Fibroblast of skin of scalp (primary cell): ENCODE results near the gene S100A10. TPM values are rescaled to one million over a fixed set of nuclear protein-coding genes. Genes with fewer than 3 reads are reported as not detected.

Experiments used
- DNase-seq: peaks from one replicate; pipeline ENCODE4 v3.0.0-alpha.2; 2013
- polyA plus RNA-seq, 2 experiments: library from polyadenylated mRNA; unstranded; fragments of 120-200 nt; gene quantifications; one replicate each; pipeline ENCODE4 v1.2.1, GENCODE V29; 2013; ENCODE audit not compliant: insufficient read length in 2 of 2

The S100A10 gene
- polyA plus RNA-seq (2013, experiment 1 of 2; ENCODE audit: insufficient read length), result 790 TPM
- 742 TPM for polyA plus RNA-seq (2013, experiment 2 of 2; ENCODE audit: insufficient read length)

DNA sequence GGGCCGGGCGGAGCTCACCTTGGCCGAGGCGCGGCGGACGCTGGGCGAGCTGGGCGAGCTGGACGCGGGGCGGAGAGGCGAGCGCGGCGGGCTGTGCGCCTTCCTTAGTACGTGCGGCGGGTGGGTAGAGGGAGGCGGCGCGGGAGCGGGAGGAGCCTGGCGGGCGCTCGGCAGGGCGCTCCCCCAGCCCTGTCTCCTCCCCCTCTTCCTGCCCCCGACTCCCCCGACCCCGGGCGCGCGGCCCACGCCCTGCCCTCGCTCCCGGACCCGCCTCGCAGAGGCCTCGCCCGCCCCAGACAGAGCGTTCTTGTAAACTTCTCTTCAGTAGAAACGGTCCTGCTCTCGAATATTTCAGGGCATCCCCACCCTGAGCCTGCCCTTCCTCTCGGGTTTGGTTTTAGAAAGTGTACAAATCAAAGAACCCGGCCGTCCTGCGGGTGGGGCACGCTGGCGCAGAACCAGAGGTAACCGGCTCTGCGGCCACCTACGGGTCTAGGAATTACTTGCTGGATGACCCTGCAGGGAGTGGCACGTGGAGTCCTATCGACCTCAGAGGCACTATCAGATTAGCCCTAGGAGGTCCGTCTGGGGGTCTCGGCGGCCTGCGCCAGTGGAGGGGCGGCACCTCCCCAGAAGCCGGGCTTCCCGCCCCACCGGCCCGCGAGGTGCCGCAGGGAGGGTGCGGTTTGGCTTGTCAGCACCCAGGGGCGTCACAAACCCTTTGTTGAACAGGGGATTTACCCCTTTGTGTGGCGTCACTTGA lies at the start of gene S100A10:
Gene S100A10 (minus strand): TSS at position 126 of the 763 bp plus-strand sequence. CDS start 7,629 bp downstream, outside the sequence.
- peak; percentile 83 for DNase-seq

DNA sequence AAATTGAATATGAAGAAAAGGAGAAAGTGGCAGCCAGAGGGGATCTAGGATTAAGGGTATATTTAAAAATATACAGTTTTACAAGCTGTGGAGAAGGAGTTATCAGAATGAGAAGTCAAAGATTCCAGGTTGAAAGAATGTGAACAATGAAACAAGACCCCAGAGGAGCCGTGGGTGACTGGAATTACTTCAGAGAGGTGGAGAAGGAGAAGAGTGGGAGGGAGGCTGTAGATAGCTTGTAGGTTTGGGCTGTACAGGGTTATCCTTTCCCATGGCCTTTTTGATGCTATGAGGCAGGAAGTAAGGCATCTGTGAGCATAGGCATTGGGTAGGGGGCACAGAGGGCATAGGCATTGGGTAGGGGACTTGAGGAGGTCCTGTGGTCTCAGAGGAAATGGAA lies 48.4 kb upstream of the S100A10 start:
- DNase-seq, result no peak

DNA sequence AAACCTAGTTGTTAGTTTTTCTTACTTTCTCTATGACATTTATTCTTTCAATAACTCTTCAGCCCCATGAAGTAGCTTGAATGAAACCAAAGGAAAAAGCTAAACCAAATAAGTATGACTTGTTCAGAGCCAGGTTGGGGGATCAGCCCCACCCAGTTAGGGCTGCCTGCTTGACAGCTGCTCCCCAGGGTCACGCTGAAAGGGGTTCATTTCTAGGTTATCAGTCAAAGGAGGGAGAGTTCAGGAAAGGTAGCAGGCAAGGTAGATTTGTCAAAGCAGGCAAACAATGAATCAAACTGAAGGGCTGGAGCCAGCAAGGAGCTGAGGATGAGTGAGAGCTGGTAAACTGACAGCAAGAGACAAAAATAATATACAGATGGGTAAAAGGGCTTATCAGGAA lies 46.2 kb upstream of the S100A10 start:
- DNase-seq, result no peak

- no peak for DNase-seq
Observed at GRCh38 chr1:152039461-152039860, 45.8 kb upstream of the S100A10 start.

GRCh38 chr1:152038871-152039270 lies 45.2 kb upstream of the S100A10 start:
- no peak for DNase-seq

GRCh38 chr1:152036267-152037216 lies 42.9 kb upstream of the S100A10 start, which contains the start of gene S100A11:
Gene S100A11 (minus strand): TSS chr1:152037004. CDS start chr1:152036915, 89 bp downstream.
- DNase-seq, result peak; percentile 90

- peak; percentile 36 for DNase-seq
Observed at GRCh38 chr1:152035539-152036266, 42.0 kb upstream of the S100A10 start.

DNA sequence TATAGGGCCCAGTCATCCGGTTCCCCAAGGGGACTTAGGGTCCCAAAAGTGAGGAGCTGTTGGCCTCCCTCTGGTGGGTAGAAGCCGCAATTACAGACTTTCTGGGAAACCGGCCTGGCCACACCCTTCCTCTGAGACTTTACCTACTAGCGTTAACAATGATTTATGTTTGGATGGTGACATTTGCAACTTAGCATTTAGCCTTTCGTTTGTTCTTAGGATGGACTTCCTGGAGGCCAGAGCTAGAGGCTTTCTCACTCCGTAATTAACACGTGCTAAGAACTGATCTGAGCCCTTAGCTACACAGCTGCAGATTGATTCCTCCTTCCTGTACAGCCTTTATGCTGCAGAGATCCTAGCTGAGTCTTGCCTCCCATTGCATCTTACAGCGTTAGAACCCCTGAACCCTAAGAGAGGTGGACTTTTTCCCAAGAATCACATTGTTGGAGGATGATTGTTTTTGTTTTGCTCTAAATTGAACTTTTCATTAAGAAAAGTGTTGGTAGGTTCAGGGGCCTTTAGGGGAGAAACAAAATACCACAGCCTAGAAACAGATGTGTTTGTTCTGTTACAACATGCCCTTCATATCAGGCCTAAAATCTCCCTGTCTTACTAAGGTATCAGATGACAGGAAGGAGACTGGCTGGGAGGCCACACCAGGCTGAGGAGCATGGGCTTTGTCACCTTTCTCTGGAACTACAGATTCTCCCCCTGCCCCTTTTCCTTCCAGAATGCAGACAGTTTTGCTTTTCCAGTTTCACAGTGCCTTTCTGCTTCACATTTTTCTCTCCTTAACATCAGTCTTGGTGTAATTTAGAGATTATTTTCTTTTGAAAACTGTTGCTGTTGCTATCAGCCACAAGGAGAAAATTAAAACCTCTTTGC lies 41.2 kb upstream of the S100A10 start:
- peak; percentile 82 for DNase-seq

DNA sequence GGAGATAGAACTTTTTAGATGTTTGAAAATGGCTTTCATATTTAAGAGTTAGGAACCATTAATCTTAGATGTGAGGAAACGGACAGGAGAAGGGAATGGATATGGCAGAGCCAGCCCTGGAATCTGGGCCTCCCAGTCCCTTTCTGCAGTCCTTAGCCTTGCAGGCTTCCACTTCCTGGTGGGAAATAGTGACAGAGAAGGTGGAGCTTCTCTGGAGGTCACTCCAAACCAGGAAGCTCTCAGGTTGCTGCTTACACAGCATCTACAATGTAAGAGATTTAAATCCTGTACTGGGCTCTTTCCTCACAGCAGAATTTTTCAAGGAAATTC lies 40.6 kb upstream of the S100A10 start:
- no peak for DNase-seq

- no peak for DNase-seq
Observed at GRCh38 chr1:152029929-152030211, 36.2 kb upstream of the S100A10 start.

DNA sequence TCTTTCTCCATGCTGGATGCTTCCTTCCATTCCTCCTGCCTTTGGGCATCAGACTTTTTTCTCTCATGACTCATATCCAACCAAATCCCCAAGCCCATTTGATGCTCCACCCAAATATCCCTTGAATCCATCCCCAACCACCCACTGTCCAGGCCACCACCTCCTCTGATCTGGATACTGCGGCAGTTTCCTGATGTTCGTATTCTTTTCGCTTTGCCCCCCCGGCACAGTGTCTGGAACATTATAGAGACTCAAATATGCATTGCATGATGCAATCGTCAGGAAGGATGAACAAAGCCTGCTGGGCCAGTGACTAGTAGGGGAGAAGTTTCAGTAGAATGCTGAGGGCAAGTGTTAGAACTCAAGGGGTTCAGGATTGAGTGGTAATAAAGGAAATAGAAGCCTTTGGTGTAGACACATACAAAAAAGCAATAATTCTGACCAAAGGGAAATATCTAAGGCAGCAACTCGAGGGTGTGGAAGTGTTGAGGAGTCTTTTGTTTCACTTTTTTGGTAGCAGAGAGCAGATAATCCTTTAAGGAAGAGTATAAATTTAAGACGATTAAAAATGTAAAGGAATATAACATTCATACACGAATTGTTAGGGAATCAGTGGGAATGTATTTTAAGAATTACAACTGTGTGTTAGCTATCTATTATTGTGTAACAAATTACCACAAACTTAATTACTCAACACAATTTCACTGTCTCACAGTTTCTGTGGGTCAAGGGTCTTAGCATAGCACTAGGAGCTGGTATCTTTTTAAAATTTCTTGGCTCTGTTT lies 35.7 kb upstream of the S100A10 start:
- peak; percentile 83 for DNase-seq

- DNase-seq, result peak; percentile 72
Observed at GRCh38 chr1:152026895-152027294, 33.2 kb upstream of the S100A10 start.

DNA sequence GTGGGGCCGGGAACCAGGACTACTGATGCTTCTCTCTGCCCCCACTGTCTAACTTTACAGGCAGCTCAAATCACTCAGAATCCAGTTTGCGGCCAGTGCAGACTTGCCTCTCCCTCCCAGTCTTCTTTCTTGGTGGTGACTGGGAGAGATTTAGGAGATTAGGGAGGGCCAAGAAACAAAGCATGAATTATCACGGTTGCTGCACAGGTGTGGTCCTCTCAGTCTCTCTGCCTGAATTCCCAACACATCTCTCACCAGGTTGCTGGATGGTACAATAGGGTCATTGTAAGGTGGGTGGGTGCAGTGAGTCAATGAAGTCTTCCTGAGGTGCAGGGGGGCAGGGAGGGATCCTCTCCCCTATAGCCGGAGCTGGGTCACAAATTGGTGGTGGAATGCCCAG lies 30.6 kb upstream of the S100A10 start:
- DNase-seq, result no peak

- DNase-seq, result no peak
Observed at GRCh38 chr1:152023221-152023620, 29.6 kb upstream of the S100A10 start.

DNA sequence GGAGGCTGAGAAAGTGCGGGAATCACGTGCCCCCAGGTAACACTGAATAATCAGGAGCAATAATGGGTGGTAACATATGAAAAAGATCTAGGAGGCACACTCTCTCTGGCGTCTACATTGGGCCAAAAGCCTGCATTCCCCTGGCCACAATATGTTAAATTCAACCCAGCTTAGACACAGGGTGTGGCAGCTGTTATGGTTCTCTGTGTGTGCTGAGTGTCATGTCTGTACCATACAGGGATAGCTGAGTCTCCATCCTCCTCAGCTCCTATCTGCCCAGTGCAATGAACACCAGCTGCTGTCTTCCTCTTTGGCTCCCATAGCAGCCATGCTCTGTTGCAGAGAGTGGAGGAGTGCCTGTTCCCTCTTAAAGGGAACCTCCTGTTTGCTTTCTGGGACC lies 28.8 kb upstream of the S100A10 start:
- DNase-seq, result no peak

DNA sequence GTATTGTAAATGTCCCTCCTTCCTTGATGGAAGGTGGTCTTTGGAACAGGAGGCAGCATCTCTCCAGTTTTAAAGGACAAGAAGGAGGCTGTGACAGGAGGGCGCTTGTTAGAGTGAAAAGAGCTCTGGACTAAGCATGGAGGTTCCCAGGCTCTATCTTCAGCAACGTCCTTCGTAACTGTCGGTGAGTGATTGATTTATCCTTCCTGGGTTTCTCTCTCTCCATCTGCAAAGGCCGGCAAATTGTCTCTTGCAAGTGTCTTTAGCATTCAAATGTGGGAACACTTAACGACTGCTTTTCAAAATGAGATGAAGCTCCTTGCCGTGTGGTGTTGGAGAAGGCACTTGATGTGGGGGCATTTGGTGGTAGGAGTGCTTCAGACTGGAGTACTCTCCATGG lies 27.9 kb upstream of the S100A10 start:
- no peak for DNase-seq

- no peak for DNase-seq
Observed at GRCh38 chr1:152020849-152021248, 27.2 kb upstream of the S100A10 start.

DNA sequence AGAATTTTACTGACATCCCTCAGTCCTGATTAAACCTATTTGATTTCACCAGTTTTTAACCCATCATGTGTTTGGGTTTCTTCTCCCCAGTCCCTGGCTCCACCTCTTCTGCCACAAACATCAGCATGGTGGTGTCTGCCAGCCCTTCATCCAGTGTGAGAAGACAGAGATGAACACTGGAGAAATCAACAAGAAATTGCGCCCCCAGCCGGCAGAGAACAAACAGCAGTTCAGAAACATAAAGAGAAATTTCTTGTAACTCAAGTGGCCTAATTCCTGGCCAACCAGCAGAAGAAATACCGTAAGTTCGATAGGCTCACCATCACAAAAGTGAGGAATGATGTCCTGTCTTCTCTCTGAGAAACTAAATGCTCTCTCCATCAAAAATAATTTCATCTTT lies 24.9 kb upstream of the S100A10 start:
- no peak for DNase-seq

DNA sequence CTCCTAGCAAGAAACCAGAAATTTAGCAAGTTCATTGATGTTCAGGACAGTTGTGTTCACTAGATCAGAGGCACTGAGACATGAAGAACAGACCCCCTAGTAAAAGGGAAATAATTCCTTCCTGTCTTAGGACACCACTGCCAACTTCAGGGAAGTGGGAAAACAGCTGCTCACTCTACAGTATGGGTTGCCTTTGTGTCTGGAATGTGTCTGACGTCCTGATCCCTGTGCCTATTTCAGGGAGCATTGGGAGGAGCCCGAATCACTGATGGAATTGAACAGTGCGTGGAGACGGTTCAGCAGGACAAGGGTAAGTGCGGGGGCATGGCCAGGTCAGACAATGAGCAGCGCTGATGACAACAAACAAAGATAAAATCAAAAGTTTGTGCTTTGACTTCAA lies 22.1 kb upstream of the S100A10 start:
- DNase-seq, result no peak

- DNase-seq, result no peak
Observed at GRCh38 chr1:152014943-152015342, 21.3 kb upstream of the S100A10 start.

- DNase-seq, result peak; percentile 54
Observed at GRCh38 chr1:152013664-152014237, 20.1 kb upstream of the S100A10 start.
